GM19099 (cell line): ENCODE results near the gene RBCK1.
A peak's percentile ranks its signal among the peaks of the same experiment; 100 is the strongest.

ENCODE experiments used
- POLR2A ChIP-seq: IDR thresholded peaks from 3 replicates; pipeline ENCODE4 v1.6.1; 2011; ENCODE audit warnings: low read depth; ENCODE audit not compliant: insufficient read length; ENCODE audit errors: extremely low read depth

RBCK1 gene

GRCh38 chr20:407953-408842 lies at the start of gene RBCK1:
Gene RBCK1, plus strand, starts transcription at chr20:408299. Its CDS starts 459 bp downstream, at chr20:408758.
- TF ChIP-seq POLR2A: peak; percentile 85

- TF ChIP-seq POLR2A: no peak
Observed at GRCh38 chr20:358891-359555, 49.1 kb upstream of the RBCK1 start.

DNA sequence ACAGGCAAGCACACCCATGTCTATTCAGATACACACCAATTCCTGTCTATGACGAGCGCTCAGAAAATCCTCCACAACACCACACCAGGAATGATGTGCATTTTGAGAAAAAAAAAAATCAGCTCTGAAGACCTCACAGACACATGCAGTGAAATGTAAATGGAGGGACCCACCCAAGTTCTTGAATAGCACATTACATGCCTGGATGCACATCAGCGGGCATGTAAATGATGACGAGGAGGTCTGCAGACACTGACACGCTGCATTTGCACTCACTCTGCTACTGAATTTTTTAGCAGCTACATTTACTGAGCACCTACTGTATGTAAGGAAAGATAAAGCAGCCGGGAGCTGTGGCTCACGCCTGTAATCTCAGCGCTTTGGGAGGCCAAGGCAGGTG lies 46.5 kb upstream of the RBCK1 start:
- no peak for TF ChIP-seq POLR2A

DNA sequence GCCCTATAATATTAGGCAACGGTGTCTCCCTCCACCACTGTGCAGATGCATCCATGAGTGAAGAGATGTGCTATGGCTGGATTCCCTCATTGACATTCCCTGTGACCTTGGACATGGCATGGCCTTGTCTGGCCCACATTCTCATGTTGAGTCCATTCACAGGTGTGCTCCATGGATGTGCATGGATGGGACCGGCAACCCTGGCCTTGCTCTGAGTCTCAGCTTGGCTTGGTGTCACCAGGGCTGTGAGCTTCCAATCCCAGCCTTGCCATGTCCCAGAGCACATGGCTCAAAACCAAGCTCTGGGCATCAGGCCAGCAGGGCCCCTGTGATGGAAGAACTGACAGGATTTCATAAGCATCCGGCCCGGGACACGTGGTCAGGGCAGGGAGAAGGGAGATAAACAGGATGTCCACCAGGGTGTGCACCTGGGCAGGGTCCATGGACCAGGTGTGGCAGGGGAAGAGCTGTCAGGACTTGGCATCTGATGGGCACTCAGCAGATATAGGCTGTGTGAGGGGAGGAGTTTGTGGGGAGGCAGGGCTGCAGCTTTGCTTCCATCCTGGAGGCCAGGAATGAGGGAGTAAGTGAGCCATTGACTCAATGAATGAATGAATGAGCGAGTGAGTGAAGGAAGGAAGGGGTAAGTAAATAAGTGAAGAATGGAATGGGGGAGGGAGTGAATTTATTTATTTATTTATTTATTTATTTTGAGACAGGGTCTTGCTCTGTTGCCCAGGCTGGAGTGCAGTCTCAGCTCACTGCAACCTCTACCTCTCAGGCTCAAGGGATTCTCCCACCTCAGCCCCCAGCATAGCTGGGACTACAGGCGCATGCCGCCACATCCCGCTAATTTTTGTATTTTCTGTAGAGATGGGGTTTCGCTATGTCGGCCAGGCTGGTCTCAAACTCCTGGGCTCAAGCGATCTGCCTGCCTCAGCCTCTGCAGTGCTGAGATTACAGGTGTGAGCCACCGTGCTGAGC lies 45.5 kb upstream of the RBCK1 start:
- no peak for TF ChIP-seq POLR2A

DNA sequence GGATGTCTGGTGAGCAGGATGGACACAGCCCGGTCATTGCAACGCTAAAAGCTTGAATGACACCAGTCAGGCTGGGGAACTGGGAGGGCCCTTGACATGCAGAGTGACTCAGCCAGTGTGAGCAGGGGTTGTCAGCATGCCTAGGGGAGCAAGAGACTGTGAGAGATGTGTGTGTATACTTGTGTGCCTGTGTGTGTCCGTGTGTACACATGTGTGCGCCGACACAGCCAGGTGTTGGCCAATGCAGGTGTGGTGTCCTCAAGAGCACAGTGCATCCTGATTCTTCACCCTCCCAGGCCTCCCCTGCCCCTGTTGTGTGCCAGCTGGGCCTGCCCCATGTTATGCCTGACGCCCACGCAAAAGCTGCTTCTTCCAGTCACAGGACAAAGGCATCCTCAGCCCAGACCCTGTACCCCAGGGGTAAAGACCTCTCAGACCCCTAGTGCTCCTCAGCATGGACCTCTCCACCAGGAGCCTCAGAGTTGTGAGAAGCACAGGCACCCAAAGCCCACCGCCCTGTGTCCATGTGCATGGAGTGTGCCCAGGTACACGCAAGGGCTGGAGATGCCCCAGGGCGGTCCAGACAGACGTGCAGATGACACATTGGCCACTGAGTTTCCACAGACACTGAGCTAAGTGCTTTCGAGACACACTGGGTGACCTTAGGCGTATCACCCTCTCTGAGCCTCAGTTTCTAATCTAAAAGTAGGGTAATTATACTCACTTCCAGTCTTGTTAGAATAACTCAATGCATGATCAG lies 44.6 kb upstream of the RBCK1 start:
- no peak for TF ChIP-seq POLR2A

DNA sequence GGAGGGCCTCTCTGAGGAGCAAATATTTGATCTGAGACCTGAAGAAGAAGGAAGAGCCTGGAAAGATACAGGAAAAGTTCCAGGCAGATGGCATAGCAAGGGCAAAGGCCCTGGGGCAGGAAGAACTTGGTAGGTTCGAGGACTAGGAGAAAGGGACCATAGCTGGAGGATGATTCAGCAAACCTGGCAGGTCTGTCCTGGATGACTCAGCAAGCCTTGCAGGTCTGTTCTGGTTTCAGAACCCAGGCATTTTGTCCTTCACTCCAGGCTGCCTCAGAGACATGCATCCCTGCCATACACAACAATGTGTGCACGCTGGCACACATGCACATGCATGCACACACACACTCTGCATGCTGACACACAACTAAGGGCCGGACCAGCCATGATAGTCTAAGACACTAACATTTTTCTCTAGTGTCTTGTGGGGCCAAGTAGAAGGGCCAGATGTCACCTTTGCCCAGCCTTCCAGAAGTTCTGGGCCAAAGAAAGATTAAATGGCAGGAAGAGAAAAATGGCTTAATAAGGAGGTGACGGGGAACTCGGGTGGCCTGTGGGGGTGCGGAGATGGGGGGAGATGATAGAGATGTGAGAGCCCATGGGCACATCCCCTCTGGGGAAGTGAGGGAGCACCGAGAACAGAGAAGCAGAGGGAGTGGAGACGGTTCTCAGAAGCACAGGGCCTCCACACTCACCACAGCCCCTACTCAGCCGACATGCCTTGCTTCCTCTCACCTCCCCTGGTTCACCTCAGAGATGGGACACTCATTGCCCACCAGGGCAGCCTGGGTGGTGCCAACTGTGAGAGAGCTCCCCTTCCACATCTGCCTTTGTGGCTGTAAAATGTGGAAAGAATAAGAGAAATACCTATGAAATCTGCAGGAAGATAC lies 42.9 kb upstream of the RBCK1 start:
- TF ChIP-seq POLR2A: no peak

GRCh38 chr20:366041-366718 lies 41.9 kb upstream of the RBCK1 start:
- TF ChIP-seq POLR2A: no peak

GRCh38 chr20:366719-367485 lies 41.2 kb upstream of the RBCK1 start:
- TF ChIP-seq POLR2A: no peak

DNA sequence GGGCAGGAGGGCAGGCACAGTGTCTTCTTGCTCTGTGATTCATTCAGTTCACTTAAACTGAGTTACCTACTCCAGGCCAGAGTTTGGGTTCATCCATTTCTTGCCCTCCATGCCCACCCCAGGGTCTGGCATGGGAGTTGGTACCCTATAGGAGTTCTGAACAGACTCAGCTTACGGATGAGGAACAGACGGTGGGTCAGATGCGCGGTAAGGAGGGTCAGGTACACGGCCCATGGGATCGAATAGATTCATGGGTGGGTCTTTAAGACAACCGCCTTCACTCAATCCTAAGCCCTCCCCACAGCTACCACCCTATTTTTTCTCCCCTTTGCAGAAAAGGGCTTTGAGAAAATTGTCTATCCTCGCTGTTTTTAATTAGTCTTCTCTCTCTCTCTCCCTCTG lies 40.6 kb upstream of the RBCK1 start:
- TF ChIP-seq POLR2A: no peak

DNA sequence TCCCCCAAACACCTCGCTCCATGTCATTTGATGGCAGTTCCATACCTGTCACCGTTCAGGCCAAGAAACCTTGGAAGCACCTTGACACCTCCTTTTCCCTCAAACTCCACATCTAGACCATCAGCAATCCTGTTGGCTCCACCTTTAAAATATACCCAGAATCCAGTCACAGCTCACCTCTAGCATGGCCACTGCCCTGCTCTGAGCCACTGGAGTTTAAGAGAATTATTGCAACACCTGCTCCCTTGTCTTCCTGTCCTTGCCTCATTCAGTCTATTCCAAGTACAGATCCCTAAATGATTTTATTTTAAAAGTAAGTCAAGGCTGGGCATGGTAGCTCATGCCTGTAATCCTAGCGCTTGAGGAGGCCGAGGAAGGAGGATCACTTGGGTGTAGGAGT lies 39.2 kb upstream of the RBCK1 start:
- no peak for TF ChIP-seq POLR2A

GRCh38 chr20:370151-370600 lies 37.9 kb upstream of the RBCK1 start:
- TF ChIP-seq POLR2A: no peak

DNA sequence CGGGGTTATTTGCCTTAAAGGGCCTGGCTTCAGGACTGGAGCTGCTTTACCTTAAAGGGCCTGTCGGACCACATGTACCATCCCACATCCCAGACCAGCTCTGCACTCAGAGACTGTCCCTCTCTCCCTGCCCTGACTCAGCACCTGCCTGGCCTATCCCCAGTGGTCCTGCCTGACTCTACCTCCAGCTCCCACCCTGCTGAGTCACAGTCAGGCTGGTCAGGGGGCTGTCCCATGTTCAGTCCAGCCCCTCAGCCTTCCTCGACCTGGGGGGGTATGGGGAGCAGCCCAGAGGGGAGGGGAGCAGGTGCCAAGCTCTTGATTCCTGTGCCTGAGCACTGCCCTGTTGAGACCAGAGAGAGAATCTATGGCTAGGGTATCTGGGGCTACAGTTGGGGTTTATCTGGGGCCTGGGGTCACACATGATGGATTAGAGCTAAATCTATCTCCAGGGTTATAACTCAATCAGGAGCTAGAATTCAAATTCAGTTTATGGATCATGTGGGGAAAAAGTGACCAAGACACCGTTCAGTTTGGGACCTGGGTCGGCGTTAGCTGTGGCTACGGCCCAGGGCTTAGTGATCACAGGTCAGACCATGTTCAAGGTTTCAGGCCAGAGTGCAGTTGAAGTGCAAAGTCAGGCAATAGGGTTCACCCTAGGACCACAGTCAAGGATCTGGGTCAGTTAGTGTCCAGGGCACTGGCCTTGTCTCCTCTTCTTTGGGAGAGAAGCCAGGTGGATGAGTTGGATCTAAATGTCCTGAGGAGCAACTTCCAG lies 36.9 kb upstream of the RBCK1 start:
- no peak for TF ChIP-seq POLR2A
